H9 (cell line): ENCODE results near the gene SLC13A1. TPM values are rescaled to one million over a fixed set of nuclear protein-coding genes. Genes with fewer than 3 reads are reported as not detected.

Source experiments
- DNase-seq: peaks from one replicate; pipeline ENCODE4 v3.0.0-alpha.2; 2017
- H2AFZ ChIP-seq: one replicate; pipeline ENCODE4 v1.6.1; 2013; ENCODE audit warnings: mild to moderate bottlenecking, low read length, control low read depth, moderate library complexity
- H2AK5ac ChIP-seq: 2 replicates; pipeline ENCODE4 v1.6.1; 2013; ENCODE audit warnings: low read length, control low read depth, mixed read lengths; ENCODE audit not compliant: insufficient read length
- H2BK120ac ChIP-seq: one replicate; pipeline ENCODE4 v1.6.1; 2013; ENCODE audit warnings: low read depth, mild to moderate bottlenecking, low read length, control low read depth, inconsistent platforms; ENCODE audit not compliant: poor library complexity, severe bottlenecking
- H2BK12ac ChIP-seq: 2 replicates; pipeline ENCODE4 v1.6.1; 2013; ENCODE audit warnings: low read length, control low read depth, mixed read lengths, low read depth; ENCODE audit not compliant: insufficient read length
- H2BK15ac ChIP-seq: 2 replicates; pipeline ENCODE4 v1.6.1; 2013; ENCODE audit warnings: low read depth, low read length, control low read depth
- H2BK20ac ChIP-seq: one replicate; pipeline ENCODE4 v1.6.1; 2013; ENCODE audit warnings: low read depth, mild to moderate bottlenecking, low read length, control low read depth, inconsistent platforms; ENCODE audit not compliant: poor library complexity, severe bottlenecking
- H2BK5ac ChIP-seq: 2 replicates; pipeline ENCODE4 v1.6.1; 2013; ENCODE audit warnings: low read length, control low read depth, mixed read lengths; ENCODE audit not compliant: insufficient read length
- H3K14ac ChIP-seq: 2 replicates; pipeline ENCODE4 v1.6.1; 2013; ENCODE audit warnings: low read length, control low read depth; ENCODE audit not compliant: insufficient read depth
- H3K18ac ChIP-seq: 2 replicates; pipeline ENCODE4 v1.6.1; 2013; ENCODE audit warnings: low read depth, mild to moderate bottlenecking, mixed read lengths, low read length, control low read depth; ENCODE audit not compliant: insufficient read length
- H3K23ac ChIP-seq: 2 replicates; pipeline ENCODE4 v1.6.1; 2013; ENCODE audit warnings: low read length, control low read depth, mixed read lengths, low read depth; ENCODE audit not compliant: insufficient read length
- H3K23me2 ChIP-seq: 2 replicates; pipeline ENCODE4 v1.6.1; 2013; ENCODE audit warnings: low read depth, mild to moderate bottlenecking, mixed read lengths, low read length, control low read depth; ENCODE audit not compliant: insufficient read length, poor library complexity, severe bottlenecking
- H3K27ac ChIP-seq: 2 replicates; pipeline ENCODE4 v1.5.1; 2013; ENCODE audit warnings: low read length, control low read depth, mixed read lengths, low read depth; ENCODE audit not compliant: insufficient read length
- H3K27me3 ChIP-seq: 2 replicates; pipeline ENCODE4 v1.6.1; 2013; ENCODE audit warnings: low read length, control low read depth, inconsistent platforms; ENCODE audit not compliant: insufficient read depth
- H3K4ac ChIP-seq: 2 replicates; pipeline ENCODE4 v1.6.1; 2013; ENCODE audit warnings: low read depth, mild to moderate bottlenecking, control low read depth, inconsistent platforms, low read length, moderate library complexity
- H3K4me1 ChIP-seq: 2 replicates; pipeline ENCODE4 v1.6.1; 2013; ENCODE audit warnings: low read length, control low read depth, inconsistent platforms; ENCODE audit not compliant: insufficient read depth
- H3K4me2 ChIP-seq: 2 replicates; pipeline ENCODE4 v1.6.1; 2013; ENCODE audit warnings: low read length, control low read depth, mixed read lengths; ENCODE audit not compliant: insufficient read length, insufficient read depth
- H3K56ac ChIP-seq: 2 replicates; pipeline ENCODE4 v1.6.1; 2013; ENCODE audit warnings: low read depth, mild to moderate bottlenecking, mixed read lengths, low read length, control low read depth; ENCODE audit not compliant: insufficient read length
- H3K79me1 ChIP-seq: 2 replicates; pipeline ENCODE4 v1.6.1; 2013; ENCODE audit warnings: low read depth, mild to moderate bottlenecking, moderate library complexity, low read length, control low read depth, inconsistent platforms; ENCODE audit not compliant: insufficient read depth, poor library complexity, severe bottlenecking
- H3K79me2 ChIP-seq: 2 replicates; pipeline ENCODE4 v1.6.1; 2013; ENCODE audit warnings: low read length, control low read depth, inconsistent platforms; ENCODE audit not compliant: insufficient read depth
- H3K9ac ChIP-seq: 2 replicates; pipeline ENCODE4 v1.6.1; 2013; ENCODE audit warnings: low read length, control low read depth, mixed read lengths; ENCODE audit not compliant: insufficient read length; ENCODE audit errors: extremely low read depth
- H3K9me3 ChIP-seq: one replicate; pipeline ENCODE4 v1.6.1; 2013; ENCODE audit warnings: low read depth, low read length, inconsistent platforms; ENCODE audit not compliant: control insufficient read depth
- H3T11ph ChIP-seq: one replicate; pipeline ENCODE4 v1.6.1; 2013; ENCODE audit warnings: mild to moderate bottlenecking, low read length, control low read depth, inconsistent platforms
- H4K20me1 ChIP-seq: one replicate; pipeline ENCODE4 v1.6.1; 2013; ENCODE audit not compliant: control insufficient read depth, insufficient read length, insufficient read depth
- H4K5ac ChIP-seq: 2 replicates; pipeline ENCODE4 v1.6.1; 2013; ENCODE audit warnings: low read depth, mild to moderate bottlenecking, mixed read lengths, low read length, control low read depth; ENCODE audit not compliant: insufficient read length
- H4K8ac ChIP-seq: replicated peaks from 2 replicates; pipeline ENCODE4 v1.6.1; 2013; ENCODE audit warnings: low read length, control low read depth, mixed read lengths, low read depth; ENCODE audit not compliant: insufficient read length
- H4K91ac ChIP-seq: 2 replicates; pipeline ENCODE4 v1.6.1; 2013; ENCODE audit warnings: low read depth, mild to moderate bottlenecking, moderate library complexity, mixed read lengths, low read length, control low read depth; ENCODE audit not compliant: insufficient read length
- H3K27ac Mint-ChIP-seq, 3 experiments: 2 replicates in 2 of 3; 3 replicates in 1 of 3; pipeline ENCODE4 v1.8.0; 2020 to 2021; ENCODE audit warnings: mixed read lengths in 3 of 3, mild to moderate bottlenecking in 1 of 3, moderate library complexity in 1 of 3
- H3K27me3 Mint-ChIP-seq: 2 replicates; pipeline ENCODE4 v1.8.0; 2021; ENCODE audit warnings: low read depth, mild to moderate bottlenecking, moderate library complexity, mixed read lengths
- H3K36me3 Mint-ChIP-seq, 3 experiments: 2 replicates in 2 of 3; 3 replicates in 1 of 3; pipeline ENCODE4 v1.8.0; 2020 to 2021; ENCODE audit warnings: low read depth in 3 of 3, mixed read lengths in 3 of 3; ENCODE audit not compliant: insufficient read depth in 1 of 3
- H3K4me1 Mint-ChIP-seq, 2 experiments: 2 replicates each; pipeline ENCODE4 v1.8.0; 2020; ENCODE audit warnings: mixed read lengths in 2 of 2
- H3K4me3 Mint-ChIP-seq, 2 experiments: 2 replicates in 1 of 2; 3 replicates in 1 of 2; pipeline ENCODE4 v1.8.0; 2020 to 2021; ENCODE audit warnings: mild to moderate bottlenecking in 2 of 2, mixed read lengths in 2 of 2, moderate library complexity in 1 of 2
- H3K9me3 Mint-ChIP-seq, 2 experiments: 2 replicates in 1 of 2; 3 replicates in 1 of 2; pipeline ENCODE4 v1.8.0; 2020; ENCODE audit warnings: mild to moderate bottlenecking in 2 of 2, mixed read lengths in 2 of 2, moderate library complexity in 1 of 2
- WGBS: extraction: QIAGEN DNeasy Blood & Tissue Kit; methylation state at CpG from one replicate; pipeline ENCODE4 v1.1.7; 2013; ENCODE audit warnings: missing lambda C conversion rate, low lambda C conversion rate, mixed read lengths; ENCODE audit not compliant: insufficient read length; ENCODE audit errors: extremely low coverage; 5-methylcytosine and 5-hydroxymethylcytosine counted together
- total RNA-seq: library from RNA; stranded (reverse); gene quantifications from 2 replicates; pipeline ENCODE4 v1.2.1, GENCODE V29; 2021
- TF ChIP-seq, protein P1 (sequence below): fragments of 200-600 bp; sonication (generic); conservative IDR thresholded peaks from 3 replicates; pipeline ENCODE4 v1.8.0; 2021; ENCODE audit warnings: antibody characterized with exemption, mild to moderate bottlenecking

SLC13A1 gene
- total RNA-seq, 1 experiment from 2014 or later = not detected

DNA sequence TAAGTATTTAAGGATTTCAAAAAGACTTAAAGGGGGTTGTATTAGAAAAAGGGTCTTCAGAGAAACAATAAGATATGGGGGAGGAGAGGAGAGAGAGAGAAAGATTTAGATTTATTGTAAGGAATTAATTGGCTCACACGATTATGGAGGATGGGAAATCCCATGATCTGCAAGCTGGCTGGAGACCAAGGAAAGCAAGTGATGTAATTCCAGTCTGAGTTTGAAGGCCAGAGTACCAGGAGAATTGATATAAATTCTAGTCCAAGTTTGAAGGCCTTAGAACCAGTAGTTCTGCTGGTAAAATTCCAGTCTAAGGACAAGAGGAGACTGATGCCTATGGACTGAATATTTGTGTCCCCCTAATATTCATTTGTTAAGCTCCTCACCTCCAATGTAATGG, 20.6 kb upstream of the SLC13A1 start:
- no peak overlapping the region for H2BK12ac ChIP-seq
- H2BK15ac ChIP-seq = no peak overlapping the region
- H3T11ph ChIP-seq = no peak overlapping the region
- no peak overlapping the region for H3K14ac ChIP-seq
- no peak overlapping the region for H3K18ac ChIP-seq
- no peaks in the 10 kb centered on the region for H3K23me2 ChIP-seq
- H3K9ac ChIP-seq = no peak overlapping the region
- no peak overlapping the region for H2BK5ac ChIP-seq
- Mint-ChIP-seq H3K36me3 (peaks cover 5 to 45% (median 10%) of the 10 kb centered on the region in 3 experiments), H3K4me3 (no peak overlapping the region), H3K27me3 (no peaks in the 10 kb centered on the region; the same call in 1 of the 2 replicates), H3K4me1 (no peaks in the 10 kb centered on the region), H3K9me3 (peaks cover 22 to 37% of the 10 kb centered on the region in 2 experiments), H3K27ac (no peak overlapping the region)
- H3K4me1 ChIP-seq = no peaks in the 10 kb centered on the region
- H3K27me3 ChIP-seq = no peaks in the 10 kb centered on the region
- no peaks in the 10 kb centered on the region for H3K79me1 ChIP-seq
- 100% methylated on average over 1 of the region's 1 CpG for WGBS
- no peak overlapping the region for H2BK120ac ChIP-seq
- H3K79me2 ChIP-seq = no peaks in the 10 kb centered on the region
- no peak overlapping the region for H4K8ac ChIP-seq
- H3K56ac ChIP-seq = no peak overlapping the region
- H2AFZ ChIP-seq = no peak overlapping the region
- H2BK20ac ChIP-seq = no peak overlapping the region
- TF ChIP-seq, protein P1, sequence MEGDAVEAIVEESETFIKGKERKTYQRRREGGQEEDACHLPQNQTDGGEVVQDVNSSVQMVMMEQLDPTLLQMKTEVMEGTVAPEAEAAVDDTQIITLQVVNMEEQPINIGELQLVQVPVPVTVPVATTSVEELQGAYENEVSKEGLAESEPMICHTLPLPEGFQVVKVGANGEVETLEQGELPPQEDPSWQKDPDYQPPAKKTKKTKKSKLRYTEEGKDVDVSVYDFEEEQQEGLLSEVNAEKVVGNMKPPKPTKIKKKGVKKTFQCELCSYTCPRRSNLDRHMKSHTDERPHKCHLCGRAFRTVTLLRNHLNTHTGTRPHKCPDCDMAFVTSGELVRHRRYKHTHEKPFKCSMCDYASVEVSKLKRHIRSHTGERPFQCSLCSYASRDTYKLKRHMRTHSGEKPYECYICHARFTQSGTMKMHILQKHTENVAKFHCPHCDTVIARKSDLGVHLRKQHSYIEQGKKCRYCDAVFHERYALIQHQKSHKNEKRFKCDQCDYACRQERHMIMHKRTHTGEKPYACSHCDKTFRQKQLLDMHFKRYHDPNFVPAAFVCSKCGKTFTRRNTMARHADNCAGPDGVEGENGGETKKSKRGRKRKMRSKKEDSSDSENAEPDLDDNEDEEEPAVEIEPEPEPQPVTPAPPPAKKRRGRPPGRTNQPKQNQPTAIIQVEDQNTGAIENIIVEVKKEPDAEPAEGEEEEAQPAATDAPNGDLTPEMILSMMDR = no peak
- no peak overlapping the region for H4K5ac ChIP-seq
- H3K27ac ChIP-seq = no peak overlapping the region
- no peak overlapping the region for H3K4me2 ChIP-seq
- H4K91ac ChIP-seq = no peak overlapping the region
- no peak overlapping the region for H3K4ac ChIP-seq
- no peak for DNase-seq
- H2AK5ac ChIP-seq = no peak overlapping the region
- no peaks in the 10 kb centered on the region for H4K20me1 ChIP-seq
- no peaks in the 10 kb centered on the region for H3K9me3 ChIP-seq
- H3K23ac ChIP-seq = no peak overlapping the region
